GM23338 (cell line): ENCODE results near the gene RNF182. TPM values are rescaled to one million over a fixed set of nuclear protein-coding genes. Genes with fewer than 3 reads are reported as not detected.
"Not testable (repeated sequence)": the region's sequence is repeated elsewhere in the genome, so short reads cannot be mapped to it uniquely, and the experiment has no call there.

Experiments
- ATAC-seq: fragments of 200-7000 bp; cut with Tn5 transposase; 3 replicates; pipeline ENCODE4 v1.9.1; 2020
- DNase-seq: peaks from one replicate; pipeline ENCODE4 v3.0.0-alpha.2; 2015; ENCODE audit warnings: low spot score
- H2AFZ ChIP-seq: fragments of 200-600 bp; sonication (generic); 2 replicates; pipeline ENCODE4 v1.8.0; 2016; ENCODE audit warnings: antibody characterized with exemption, mild to moderate bottlenecking, moderate library complexity
- H3F3A ChIP-seq: fragments of 200-600 bp; sonication (generic); replicated peaks from 2 replicates; pipeline ENCODE4 v1.8.0; 2017; ENCODE audit warnings: antibody characterized with exemption, mixed run types, low read depth
- H3K27ac ChIP-seq: fragments of 200-600 bp; sonication (generic); 2 replicates; pipeline ENCODE4 v1.6.1; 2016; ENCODE audit warnings: low read depth
- H3K27me3 ChIP-seq: fragments of 200-600 bp; sonication (generic); 2 replicates; pipeline ENCODE4 v1.8.0; 2016; ENCODE audit warnings: mild to moderate bottlenecking, mixed run types, moderate library complexity; ENCODE audit not compliant: insufficient read depth
- H3K36me3 ChIP-seq: fragments of 200-600 bp; sonication (generic); 2 replicates; pipeline ENCODE4 v1.8.0; 2016; ENCODE audit warnings: mild to moderate bottlenecking; ENCODE audit not compliant: insufficient read depth
- H3K4me1 ChIP-seq: fragments of 200-600 bp; sonication (generic); 2 replicates; pipeline ENCODE4 v1.8.0; 2016; ENCODE audit warnings: mild to moderate bottlenecking, moderate library complexity; ENCODE audit not compliant: insufficient read depth
- H3K4me2 ChIP-seq: fragments of 200-600 bp; sonication (generic); 2 replicates; pipeline ENCODE4 v1.7.1; 2017; ENCODE audit warnings: mixed run types
- H3K4me3 ChIP-seq: fragments of 200-600 bp; sonication (generic); 2 replicates; pipeline ENCODE4 v1.6.1; 2016; ENCODE audit warnings: mixed run types
- H3K79me2 ChIP-seq: fragments of 200-600 bp; sonication (generic); replicated peaks from 2 replicates; pipeline ENCODE4 v1.8.0; 2017; ENCODE audit warnings: mild to moderate bottlenecking; ENCODE audit not compliant: insufficient read depth
- H3K9me2 ChIP-seq: fragments of 200-600 bp; sonication (generic); 2 replicates; pipeline ENCODE4 v1.8.0; 2017; ENCODE audit not compliant: insufficient read depth
- H4K20me1 ChIP-seq: fragments of 200-600 bp; sonication (generic); replicated peaks from 2 replicates; pipeline ENCODE4 v1.8.0; 2017; ENCODE audit warnings: mild to moderate bottlenecking; ENCODE audit not compliant: insufficient read depth
- H3K27ac Mint-ChIP-seq: 2 replicates; pipeline ENCODE4 v1.8.0; 2020; ENCODE audit warnings: inconsistent platforms, mild to moderate bottlenecking, moderate library complexity, mixed read lengths
- H3K27me3 Mint-ChIP-seq: 3 replicates; pipeline ENCODE4 v1.8.0; 2022; ENCODE audit warnings: low read depth, mild to moderate bottlenecking, moderate library complexity, mixed read lengths, inconsistent platforms; ENCODE audit not compliant: insufficient read depth, poor library complexity
- H3K36me3 Mint-ChIP-seq: 3 replicates; pipeline ENCODE4 v1.8.0; 2021; ENCODE audit warnings: low read depth, mild to moderate bottlenecking, inconsistent platforms, moderate library complexity, mixed read lengths
- H3K4me1 Mint-ChIP-seq: 3 replicates; pipeline ENCODE4 v1.8.0; 2020; ENCODE audit warnings: mild to moderate bottlenecking, inconsistent platforms, mixed read lengths
- H3K4me3 Mint-ChIP-seq: 3 replicates; pipeline ENCODE4 v1.8.0; 2021; ENCODE audit warnings: moderate library complexity, mild to moderate bottlenecking, inconsistent platforms, mixed read lengths
- H3K9me3 Mint-ChIP-seq: 3 replicates; pipeline ENCODE4 v1.8.0; 2020; ENCODE audit warnings: moderate library complexity, mild to moderate bottlenecking, inconsistent platforms, mixed read lengths
- CREB1 ChIP-seq: fragments of 250-450 bp; sonication (Bioruptor Pico); IDR thresholded peaks from 2 replicates; pipeline ENCODE4 v1.5.0; 2020; ENCODE audit warnings: low read depth, mild to moderate bottlenecking, moderate library complexity
- EZH2 ChIP-seq: fragments of 200-600 bp; sonication (generic); IDR thresholded peaks from one replicate; pipeline ENCODE4 v1.8.0; 2017; ENCODE audit warnings: antibody characterized with exemption, mild to moderate bottlenecking, low read depth; ENCODE audit not compliant: unreplicated experiment
- POLR2AphosphoS5 ChIP-seq: IDR thresholded peaks from 2 replicates; pipeline ENCODE4 v1.6.1; 2016; ENCODE audit warnings: antibody characterized with exemption, low read depth
- STAT1 ChIP-seq: IDR thresholded peaks from one replicate; pipeline ENCODE4 v1.6.1; 2016; ENCODE audit warnings: antibody characterized with exemption; ENCODE audit not compliant: unreplicated experiment
- ZNF114 ChIP-seq: fragments of 250-450 bp; sonication (Bioruptor Pico); IDR thresholded peaks from 2 replicates; pipeline ENCODE4 v1.5.0; 2020; ENCODE audit warnings: mild to moderate bottlenecking, moderate library complexity
- polyA plus RNA-seq: library from polyadenylated mRNA; unstranded; fragments of >200 nt; fragmentation: Nextera tagmentation; extraction: Ambion mirVana; gene quantifications from 2 replicates; pipeline ENCODE4 v1.2.1, GENCODE V29; 2016
- total RNA-seq: library from RNA; depleted of rRNA; stranded (reverse); fragments of >200 nt; shearing (Covaris generic); gene quantifications from 2 replicates; pipeline ENCODE4 v1.2.3, GENCODE V29; 2014
- TF ChIP-seq, protein P1 (sequence below): IDR thresholded peaks from one replicate; pipeline ENCODE4 v1.6.1; 2018; ENCODE audit warnings: antibody characterized with exemption; ENCODE audit not compliant: unreplicated experiment

The RNF182 gene
- total and polyA plus RNA-seq, 2 experiments from 2014 or later: 3.2 to 9.8 TPM

GRCh38 chr6:13971303-13971702 lies 46.6 kb downstream of the RNF182 start (continued):
- TF ChIP-seq CREB1 (CRISPR knock-in tag) (no peak), EZH2 (no peak), POLR2AphosphoS5 (no peak), STAT1 (no peak), ZNF114 (CRISPR knock-in tag) (no peak)
- TF ChIP-seq, protein P1, sequence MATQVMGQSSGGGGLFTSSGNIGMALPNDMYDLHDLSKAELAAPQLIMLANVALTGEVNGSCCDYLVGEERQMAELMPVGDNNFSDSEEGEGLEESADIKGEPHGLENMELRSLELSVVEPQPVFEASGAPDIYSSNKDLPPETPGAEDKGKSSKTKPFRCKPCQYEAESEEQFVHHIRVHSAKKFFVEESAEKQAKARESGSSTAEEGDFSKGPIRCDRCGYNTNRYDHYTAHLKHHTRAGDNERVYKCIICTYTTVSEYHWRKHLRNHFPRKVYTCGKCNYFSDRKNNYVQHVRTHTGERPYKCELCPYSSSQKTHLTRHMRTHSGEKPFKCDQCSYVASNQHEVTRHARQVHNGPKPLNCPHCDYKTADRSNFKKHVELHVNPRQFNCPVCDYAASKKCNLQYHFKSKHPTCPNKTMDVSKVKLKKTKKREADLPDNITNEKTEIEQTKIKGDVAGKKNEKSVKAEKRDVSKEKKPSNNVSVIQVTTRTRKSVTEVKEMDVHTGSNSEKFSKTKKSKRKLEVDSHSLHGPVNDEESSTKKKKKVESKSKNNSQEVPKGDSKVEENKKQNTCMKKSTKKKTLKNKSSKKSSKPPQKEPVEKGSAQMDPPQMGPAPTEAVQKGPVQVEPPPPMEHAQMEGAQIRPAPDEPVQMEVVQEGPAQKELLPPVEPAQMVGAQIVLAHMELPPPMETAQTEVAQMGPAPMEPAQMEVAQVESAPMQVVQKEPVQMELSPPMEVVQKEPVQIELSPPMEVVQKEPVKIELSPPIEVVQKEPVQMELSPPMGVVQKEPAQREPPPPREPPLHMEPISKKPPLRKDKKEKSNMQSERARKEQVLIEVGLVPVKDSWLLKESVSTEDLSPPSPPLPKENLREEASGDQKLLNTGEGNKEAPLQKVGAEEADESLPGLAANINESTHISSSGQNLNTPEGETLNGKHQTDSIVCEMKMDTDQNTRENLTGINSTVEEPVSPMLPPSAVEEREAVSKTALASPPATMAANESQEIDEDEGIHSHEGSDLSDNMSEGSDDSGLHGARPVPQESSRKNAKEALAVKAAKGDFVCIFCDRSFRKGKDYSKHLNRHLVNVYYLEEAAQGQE: no peak

- not testable (repeated sequence) for H3K4me3 ChIP-seq, H3K4me1 Mint-ChIP-seq, H2AFZ ChIP-seq, H3K27me3 ChIP-seq, DNase-seq, H3K27ac ChIP-seq, H3K27me3 Mint-ChIP-seq, H4K20me1 ChIP-seq, H3K27ac Mint-ChIP-seq, H3F3A ChIP-seq, H3K4me2 ChIP-seq, H3K4me3 Mint-ChIP-seq, ATAC-seq, H3K79me2 ChIP-seq, H3K4me1 ChIP-seq, H3K9me2 ChIP-seq
- Mint-ChIP-seq H3K36me3 (peaks cover 42% of the 10 kb centered on the region), H3K9me3 (peaks cover 42% of the 10 kb centered on the region)
- peaks cover 14% of the 10 kb centered on the region for H3K36me3 ChIP-seq
These were observed 47.9 kb downstream of the RNF182 start for GRCh38 chr6:13972602-13973001.

DNA sequence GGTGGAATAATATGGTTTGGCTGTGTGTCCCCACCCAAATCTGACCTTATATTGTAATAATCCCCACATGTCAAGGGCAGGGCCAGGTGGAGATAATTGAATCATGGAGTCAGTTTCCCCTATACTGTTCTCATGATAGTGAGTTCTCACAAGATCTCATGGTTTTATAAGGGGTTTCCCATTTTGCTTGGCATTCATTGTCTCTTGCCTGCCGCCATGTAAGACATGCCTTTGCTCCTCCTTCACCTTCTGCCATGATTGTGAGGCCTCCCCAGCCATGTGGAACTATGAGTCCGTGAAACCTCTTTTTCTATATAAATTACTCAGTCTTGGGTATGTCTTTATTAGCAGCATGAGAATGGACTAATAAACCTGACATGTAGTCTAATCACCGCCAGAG lies 48.7 kb downstream of the RNF182 start:
- ATAC-seq, H3K27ac ChIP-seq, H3K4me3 ChIP-seq, H2AFZ ChIP-seq, H3K4me1 Mint-ChIP-seq, H3F3A ChIP-seq, H3K27me3 Mint-ChIP-seq, DNase-seq, H3K79me2 ChIP-seq, H3K4me1 ChIP-seq, H3K27me3 ChIP-seq, H3K9me2 ChIP-seq, H3K27ac Mint-ChIP-seq, H3K4me3 Mint-ChIP-seq, H4K20me1 ChIP-seq, H3K4me2 ChIP-seq: not testable (repeated sequence)
- H3K36me3 ChIP-seq: peaks cover 14% of the 10 kb centered on the region
- Mint-ChIP-seq H3K9me3 (peaks cover 42% of the 10 kb centered on the region), H3K36me3 (peaks cover 42% of the 10 kb centered on the region)
